HEK293 (cell line): ENCODE measurements around the gene LIMCH1.

Experiments
- KLF7 ChIP-seq: fragments of 450-650 bp; formaldehyde crosslinking; IDR thresholded peaks from 2 replicates; pipeline ENCODE4 v1.5.1; 2016; ENCODE audit warnings: missing biosample characterization, missing genetic modification characterization, borderline replicate concordance
- ZIC2 ChIP-seq: fragments of 450-650 bp; formaldehyde crosslinking; IDR thresholded peaks from 2 replicates; pipeline ENCODE4 v1.5.1; 2016; ENCODE audit warnings: missing biosample characterization, missing genetic modification characterization
- TF ChIP-seq, protein P1 (sequence below): fragments of 450-650 bp; formaldehyde crosslinking; IDR thresholded peaks from 2 replicates; pipeline ENCODE4 v1.5.1; 2016; ENCODE audit warnings: missing biosample characterization, missing genetic modification characterization
- TF ChIP-seq, protein P2 (sequence below): fragments of 450-650 bp; formaldehyde crosslinking; IDR thresholded peaks from 2 replicates; pipeline ENCODE4 v1.5.1; 2016; ENCODE audit warnings: missing biosample characterization, missing genetic modification characterization

DNA sequence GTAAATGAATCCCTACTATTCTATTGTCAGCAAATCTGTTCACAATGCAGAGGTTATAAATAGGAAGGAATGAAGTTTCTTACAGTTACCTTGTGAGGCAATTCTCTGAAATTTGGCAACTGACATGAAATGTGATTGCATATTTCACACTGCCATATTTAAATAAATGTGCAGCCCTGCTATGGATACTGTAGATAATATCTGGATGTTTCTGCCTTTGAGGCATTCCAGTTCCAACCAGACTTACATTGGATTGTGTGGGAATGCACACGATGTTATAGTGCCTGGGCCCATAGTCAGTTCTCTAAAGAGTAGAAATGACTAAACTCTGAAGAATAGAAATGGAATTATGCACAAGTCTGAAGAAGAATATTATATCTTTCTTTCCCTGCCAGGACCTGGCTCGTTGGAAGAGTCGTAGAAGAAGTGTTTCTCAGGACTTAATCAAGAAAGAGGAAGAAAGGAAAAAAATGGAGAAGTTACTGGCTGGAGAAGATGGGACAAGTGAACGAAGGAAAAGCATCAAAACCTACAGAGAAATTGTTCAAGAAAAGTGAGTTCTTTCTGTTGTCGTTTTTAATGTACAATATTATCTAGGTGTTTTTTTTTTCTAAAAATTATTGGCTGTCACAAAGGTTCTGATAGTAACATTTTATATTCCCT lies 107.9 kb downstream of the LIMCH1 start:
- TF ChIP-seq, protein P1, sequence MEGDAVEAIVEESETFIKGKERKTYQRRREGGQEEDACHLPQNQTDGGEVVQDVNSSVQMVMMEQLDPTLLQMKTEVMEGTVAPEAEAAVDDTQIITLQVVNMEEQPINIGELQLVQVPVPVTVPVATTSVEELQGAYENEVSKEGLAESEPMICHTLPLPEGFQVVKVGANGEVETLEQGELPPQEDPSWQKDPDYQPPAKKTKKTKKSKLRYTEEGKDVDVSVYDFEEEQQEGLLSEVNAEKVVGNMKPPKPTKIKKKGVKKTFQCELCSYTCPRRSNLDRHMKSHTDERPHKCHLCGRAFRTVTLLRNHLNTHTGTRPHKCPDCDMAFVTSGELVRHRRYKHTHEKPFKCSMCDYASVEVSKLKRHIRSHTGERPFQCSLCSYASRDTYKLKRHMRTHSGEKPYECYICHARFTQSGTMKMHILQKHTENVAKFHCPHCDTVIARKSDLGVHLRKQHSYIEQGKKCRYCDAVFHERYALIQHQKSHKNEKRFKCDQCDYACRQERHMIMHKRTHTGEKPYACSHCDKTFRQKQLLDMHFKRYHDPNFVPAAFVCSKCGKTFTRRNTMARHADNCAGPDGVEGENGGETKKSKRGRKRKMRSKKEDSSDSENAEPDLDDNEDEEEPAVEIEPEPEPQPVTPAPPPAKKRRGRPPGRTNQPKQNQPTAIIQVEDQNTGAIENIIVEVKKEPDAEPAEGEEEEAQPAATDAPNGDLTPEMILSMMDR (tag by site-specific recombination) = no peak
- TF ChIP-seq, protein P2, sequence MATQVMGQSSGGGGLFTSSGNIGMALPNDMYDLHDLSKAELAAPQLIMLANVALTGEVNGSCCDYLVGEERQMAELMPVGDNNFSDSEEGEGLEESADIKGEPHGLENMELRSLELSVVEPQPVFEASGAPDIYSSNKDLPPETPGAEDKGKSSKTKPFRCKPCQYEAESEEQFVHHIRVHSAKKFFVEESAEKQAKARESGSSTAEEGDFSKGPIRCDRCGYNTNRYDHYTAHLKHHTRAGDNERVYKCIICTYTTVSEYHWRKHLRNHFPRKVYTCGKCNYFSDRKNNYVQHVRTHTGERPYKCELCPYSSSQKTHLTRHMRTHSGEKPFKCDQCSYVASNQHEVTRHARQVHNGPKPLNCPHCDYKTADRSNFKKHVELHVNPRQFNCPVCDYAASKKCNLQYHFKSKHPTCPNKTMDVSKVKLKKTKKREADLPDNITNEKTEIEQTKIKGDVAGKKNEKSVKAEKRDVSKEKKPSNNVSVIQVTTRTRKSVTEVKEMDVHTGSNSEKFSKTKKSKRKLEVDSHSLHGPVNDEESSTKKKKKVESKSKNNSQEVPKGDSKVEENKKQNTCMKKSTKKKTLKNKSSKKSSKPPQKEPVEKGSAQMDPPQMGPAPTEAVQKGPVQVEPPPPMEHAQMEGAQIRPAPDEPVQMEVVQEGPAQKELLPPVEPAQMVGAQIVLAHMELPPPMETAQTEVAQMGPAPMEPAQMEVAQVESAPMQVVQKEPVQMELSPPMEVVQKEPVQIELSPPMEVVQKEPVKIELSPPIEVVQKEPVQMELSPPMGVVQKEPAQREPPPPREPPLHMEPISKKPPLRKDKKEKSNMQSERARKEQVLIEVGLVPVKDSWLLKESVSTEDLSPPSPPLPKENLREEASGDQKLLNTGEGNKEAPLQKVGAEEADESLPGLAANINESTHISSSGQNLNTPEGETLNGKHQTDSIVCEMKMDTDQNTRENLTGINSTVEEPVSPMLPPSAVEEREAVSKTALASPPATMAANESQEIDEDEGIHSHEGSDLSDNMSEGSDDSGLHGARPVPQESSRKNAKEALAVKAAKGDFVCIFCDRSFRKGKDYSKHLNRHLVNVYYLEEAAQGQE = no peak
- TF ChIP-seq KLF7 = no peak
- TF ChIP-seq ZIC2 (tag by site-specific recombination) = no peak
